ENCODE data around the gene TMEM81. TPM values are rescaled to one million over a fixed set of nuclear protein-coding genes. Genes with fewer than 3 reads are reported as not detected.

The TMEM81 gene
- polyA plus RNA-seq, 1 of the 3 experiments (the other 2 are of a cell fraction) = 1.8 TPM

DNA sequence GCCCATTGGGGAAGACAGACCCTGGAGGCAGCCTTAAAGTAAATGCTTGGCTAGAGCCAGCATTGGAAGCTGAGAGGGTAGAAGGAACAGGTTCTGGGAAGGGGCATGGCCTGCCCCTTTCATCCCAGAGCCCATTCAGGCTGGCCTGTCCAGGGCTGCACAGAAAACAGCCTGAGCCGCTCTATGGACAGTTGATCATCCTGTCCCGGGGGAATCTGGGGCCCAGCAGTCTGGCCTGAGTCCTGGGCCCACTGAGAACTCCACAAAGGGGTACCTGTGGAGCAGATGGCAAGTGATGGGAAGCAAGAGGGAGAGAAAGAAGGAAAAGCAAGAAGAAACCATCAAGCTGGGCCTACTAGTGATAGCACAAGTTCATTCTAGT lies 13.2 kb downstream of the TMEM81 start:
- Histone ChIP-seq H3K4me2 (no peak overlapping the region), H3K27me3 (ENCODE audit: insufficient read depth) (no peaks in the 10 kb centered on the region), H3K27ac (ENCODE audit: low read depth in 2 of 2, low read length in 1 of 2) (no peak overlapping the region), H2AFZ (ENCODE audit: low read depth) (no peak overlapping the region), H4K20me1 (ENCODE audit: insufficient read depth) (no peaks in the 10 kb centered on the region), H3K79me2 (ENCODE audit: insufficient read depth) (no peaks in the 10 kb centered on the region), H3K9ac (no peak overlapping the region), H3K9me2 (no peaks in the 10 kb centered on the region), H3K4me1 (ENCODE audit: control insufficient read depth in 1 of 2, insufficient read depth in 2 of 2, low read depth in 1 of 2, low read length in 1 of 2) (no peaks in the 10 kb centered on the region), H3K4me3 (ENCODE audit: low read depth in 2 of 2, low read length in 1 of 2) (no peak overlapping the region), H3K9me3 (no peaks in the 10 kb centered on the region), H3K36me3 (replicated peaks in 1 of 2; ENCODE audit: control insufficient read depth in 1 of 2, insufficient read depth in 2 of 2, low read length in 1 of 2) (no peaks in the 10 kb centered on the region), H3F3A (replicated peaks; ENCODE audit: insufficient read depth) (no peaks in the 10 kb centered on the region)
- no peak for DNase-seq
- POLR2A ChIA-PET = no interaction called here
- TF ChIP-seq RCOR1 (IDR thresholded peaks at IDR 0.05; ENCODE audit: low read length) (no peak), GABPA (IDR thresholded peaks at IDR 0.05; ENCODE audit: low read depth) (no peak), TCF12 (IDR thresholded peaks at IDR 0.05) (no peak), EP300 (IDR thresholded peaks at IDR 0.05; ENCODE audit: borderline replicate concordance in 1 of 2, low read depth in 1 of 2, low read length in 1 of 2) (no peak), RAD21 (IDR thresholded peaks at IDR 0.05; ENCODE audit: low read length) (no peak), ELF1 (IDR thresholded peaks at IDR 0.05) (no peak), SIN3A (IDR thresholded peaks at IDR 0.05; ENCODE audit: borderline replicate concordance, low read depth, low read length) (no peak), YY1 (IDR thresholded peaks at IDR 0.05; ENCODE audit: low read depth) (no peak), GATA2 (CRISPR knock-in tag; IDR thresholded peaks at IDR 0.05) (no peak)
- TF ChIP-seq, protein P1, sequence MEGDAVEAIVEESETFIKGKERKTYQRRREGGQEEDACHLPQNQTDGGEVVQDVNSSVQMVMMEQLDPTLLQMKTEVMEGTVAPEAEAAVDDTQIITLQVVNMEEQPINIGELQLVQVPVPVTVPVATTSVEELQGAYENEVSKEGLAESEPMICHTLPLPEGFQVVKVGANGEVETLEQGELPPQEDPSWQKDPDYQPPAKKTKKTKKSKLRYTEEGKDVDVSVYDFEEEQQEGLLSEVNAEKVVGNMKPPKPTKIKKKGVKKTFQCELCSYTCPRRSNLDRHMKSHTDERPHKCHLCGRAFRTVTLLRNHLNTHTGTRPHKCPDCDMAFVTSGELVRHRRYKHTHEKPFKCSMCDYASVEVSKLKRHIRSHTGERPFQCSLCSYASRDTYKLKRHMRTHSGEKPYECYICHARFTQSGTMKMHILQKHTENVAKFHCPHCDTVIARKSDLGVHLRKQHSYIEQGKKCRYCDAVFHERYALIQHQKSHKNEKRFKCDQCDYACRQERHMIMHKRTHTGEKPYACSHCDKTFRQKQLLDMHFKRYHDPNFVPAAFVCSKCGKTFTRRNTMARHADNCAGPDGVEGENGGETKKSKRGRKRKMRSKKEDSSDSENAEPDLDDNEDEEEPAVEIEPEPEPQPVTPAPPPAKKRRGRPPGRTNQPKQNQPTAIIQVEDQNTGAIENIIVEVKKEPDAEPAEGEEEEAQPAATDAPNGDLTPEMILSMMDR (IDR thresholded peaks at IDR 0.05) = no peak
- TF ChIP-seq, protein P2, sequence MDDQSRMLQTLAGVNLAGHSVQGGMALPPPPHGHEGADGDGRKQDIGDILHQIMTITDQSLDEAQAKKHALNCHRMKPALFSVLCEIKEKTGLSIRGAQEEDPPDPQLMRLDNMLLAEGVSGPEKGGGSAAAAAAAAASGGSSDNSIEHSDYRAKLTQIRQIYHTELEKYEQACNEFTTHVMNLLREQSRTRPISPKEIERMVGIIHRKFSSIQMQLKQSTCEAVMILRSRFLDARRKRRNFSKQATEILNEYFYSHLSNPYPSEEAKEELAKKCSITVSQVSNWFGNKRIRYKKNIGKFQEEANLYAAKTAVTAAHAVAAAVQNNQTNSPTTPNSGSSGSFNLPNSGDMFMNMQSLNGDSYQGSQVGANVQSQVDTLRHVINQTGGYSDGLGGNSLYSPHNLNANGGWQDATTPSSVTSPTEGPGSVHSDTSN (IDR thresholded peaks at IDR 0.05) = no peak
- 67% methylated on average over 1 of the region's 2 CpGs for WGBS (ENCODE audit: low lambda C conversion rate)
- CTCF ChIA-PET = interaction anchor here (1.3 to 6.9 kb wide), 4 partner anchors 9 to 185 kb away, joined by 5 to 55 read pairs (median 22); no protein-coding TSS in a partner anchor

DNA sequence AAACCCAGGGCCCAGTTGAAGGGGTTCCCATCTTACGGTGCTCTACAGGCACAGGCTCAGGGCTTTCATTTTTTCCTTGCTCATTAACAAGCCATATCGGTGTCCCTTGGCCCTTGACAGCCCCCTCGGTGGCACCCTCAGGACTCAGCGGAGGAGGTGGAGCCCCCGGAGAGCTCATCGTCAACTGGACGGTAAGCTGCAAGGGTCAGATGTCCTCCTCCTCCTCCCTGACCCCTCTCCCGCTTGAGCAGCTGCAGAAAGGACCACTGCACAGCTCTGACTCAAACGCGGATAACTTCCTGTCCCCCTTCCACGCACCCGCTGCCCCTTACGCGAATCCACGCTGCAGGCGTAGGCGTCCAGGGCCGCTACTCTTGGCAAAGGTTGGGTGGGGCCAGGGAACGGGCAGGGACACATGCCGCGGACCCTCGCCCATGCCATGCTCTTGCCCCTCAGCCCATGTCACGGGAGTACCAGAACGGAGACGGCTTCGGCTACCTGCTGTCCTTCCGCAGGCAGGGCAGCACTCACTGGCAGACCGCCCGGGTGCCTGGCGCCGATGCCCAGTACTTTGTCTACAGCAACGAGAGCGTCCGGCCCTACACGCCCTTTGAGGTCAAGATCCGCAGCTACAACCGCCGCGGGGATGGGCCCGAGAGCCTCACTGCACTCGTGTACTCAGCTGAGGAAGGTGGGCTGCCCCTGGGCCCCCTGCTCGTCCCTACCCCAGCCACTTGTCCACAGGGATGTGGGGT lies 14.7 kb downstream of the TMEM81 start:
- no peaks in the 10 kb centered on the region for H3F3A ChIP-seq (replicated peaks; ENCODE audit: insufficient read depth)

More for the DNA sequence above, 14.7 kb downstream of the TMEM81 start:
- no peak overlapping the region for H3K9ac ChIP-seq
- H4K20me1 ChIP-seq (ENCODE audit: insufficient read depth) = no peaks in the 10 kb centered on the region
- no peak overlapping the region for H3K4me3 ChIP-seq (ENCODE audit: low read depth in 2 of 2, low read length in 1 of 2)
- no peaks in the 10 kb centered on the region for H3K27me3 ChIP-seq (ENCODE audit: insufficient read depth)
- TF ChIP-seq SIN3A (IDR thresholded peaks at IDR 0.05; ENCODE audit: borderline replicate concordance, low read depth, low read length) = no peak
- TF ChIP-seq TAF1 (IDR thresholded peaks at IDR 0.05; ENCODE audit: borderline replicate concordance, low read depth, low read length) = no peak
- TF ChIP-seq NRF1 (IDR thresholded peaks at IDR 0.05; ENCODE audit: low read depth, low read length) = no peak
- TF ChIP-seq FOXM1 (IDR thresholded peaks at IDR 0.05; ENCODE audit: low read depth) = no peak
- TF ChIP-seq RCOR1 (IDR thresholded peaks at IDR 0.05; ENCODE audit: low read length) = no peak
- no peak for TF ChIP-seq TEAD4 (IDR thresholded peaks at IDR 0.05; ENCODE audit: borderline replicate concordance, insufficient read depth)
- ChIA-PET CTCF (interaction anchor here (0.9 to 6.9 kb wide), 7 partner anchors 8 to 262 kb away, joined by 3 to 55 read pairs (median 4); no protein-coding TSS in a partner anchor), POLR2A (no interaction called here)
- no peaks in the 10 kb centered on the region for H3K36me3 ChIP-seq (replicated peaks in 1 of 2; ENCODE audit: control insufficient read depth in 1 of 2, insufficient read depth in 2 of 2, low read length in 1 of 2)
- H3K27ac ChIP-seq (ENCODE audit: low read depth in 2 of 2, low read length in 1 of 2) = no peak overlapping the region
- 88% methylated on average over 28 of the region's 42 CpGs for WGBS (ENCODE audit: low lambda C conversion rate)
- H3K9me2 ChIP-seq = no peaks in the 10 kb centered on the region
- DNase-seq = peak; percentile 9
- H2AFZ ChIP-seq (ENCODE audit: low read depth) = no peak overlapping the region
- H3K4me1 ChIP-seq (ENCODE audit: control insufficient read depth in 1 of 2, insufficient read depth in 2 of 2, low read depth in 1 of 2, low read length in 1 of 2) = no peaks in the 10 kb centered on the region
- H3K4me2 ChIP-seq = no peak overlapping the region
- H3K79me2 ChIP-seq (ENCODE audit: insufficient read depth) = no peaks in the 10 kb centered on the region
- H3K9me3 ChIP-seq = no peaks in the 10 kb centered on the region

Data from SK-N-SH (cell line).